22Rv1 (cell line): Measurements from ENCODE around the gene SSH2.
"Not testable (repeated sequence)": the region's sequence is repeated elsewhere in the genome, so short reads cannot be mapped to it uniquely, and the experiment has no call there.

ENCODE experiments used
- H3K27ac ChIP-seq: fragments of 450-650 bp; 2 replicates; pipeline ENCODE4 v1.5.1; 2017
- CTCF ChIP-seq: fragments of 450-650 bp; IDR thresholded peaks from 2 replicates; pipeline ENCODE4 v1.5.1; 2017; ENCODE audit warnings: mild to moderate bottlenecking
- ZFX ChIP-seq: fragments of 450-650 bp; IDR thresholded peaks from 2 replicates; pipeline ENCODE4 v1.6.1; 2017; ENCODE audit warnings: antibody characterized with exemption, borderline replicate concordance

Gene SSH2

DNA sequence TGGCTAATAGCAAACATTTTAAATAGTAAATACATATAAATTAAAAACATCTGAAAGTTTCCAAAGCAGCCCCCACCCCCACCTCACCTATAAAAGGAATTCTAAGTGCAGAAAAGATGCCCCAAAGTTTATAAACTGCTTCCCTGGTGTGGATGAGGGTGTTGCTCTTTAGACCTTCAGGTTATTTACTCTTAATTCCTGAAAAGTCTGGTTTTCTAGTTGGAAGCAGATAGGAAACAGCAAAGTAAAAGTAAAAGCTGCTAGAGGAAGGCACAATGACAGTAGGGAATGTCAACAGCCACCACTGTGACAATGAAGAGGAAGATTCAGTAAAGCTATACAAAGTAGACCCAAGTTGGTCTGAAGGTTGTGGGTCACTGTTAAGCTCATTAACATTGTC, 37.8 kb downstream of the SSH2 start:
- no peak for TF ChIP-seq CTCF
- no peak for TF ChIP-seq ZFX
- H3K27ac ChIP-seq: no peak overlapping the region

DNA sequence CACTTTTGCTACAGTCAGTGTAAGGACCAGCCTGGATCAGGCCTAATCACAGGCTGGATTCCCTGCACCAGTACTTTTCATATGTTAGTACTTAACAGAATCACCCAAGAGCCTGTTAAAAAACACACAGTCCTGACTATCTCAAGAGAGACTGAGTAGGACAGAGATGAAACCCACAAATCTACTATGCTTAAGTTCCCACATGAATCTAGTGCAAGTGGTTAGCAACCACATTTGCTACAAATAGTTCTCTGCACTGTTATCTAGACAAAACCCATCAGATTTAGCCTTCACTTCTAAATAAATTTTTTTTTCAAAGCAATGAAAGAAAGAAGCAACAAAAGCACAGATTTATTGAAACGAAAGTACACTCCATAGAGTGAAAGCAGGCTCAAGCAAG, 38.9 kb downstream of the SSH2 start:
- no peak for TF ChIP-seq CTCF
- TF ChIP-seq ZFX: no peak
- H3K27ac ChIP-seq: no peak overlapping the region

- no peak for TF ChIP-seq ZFX
- TF ChIP-seq CTCF: no peak
- H3K27ac ChIP-seq: no peak overlapping the region
Measured at GRCh38 chr17:29885031-29885640, 44.9 kb downstream of the SSH2 start.

DNA sequence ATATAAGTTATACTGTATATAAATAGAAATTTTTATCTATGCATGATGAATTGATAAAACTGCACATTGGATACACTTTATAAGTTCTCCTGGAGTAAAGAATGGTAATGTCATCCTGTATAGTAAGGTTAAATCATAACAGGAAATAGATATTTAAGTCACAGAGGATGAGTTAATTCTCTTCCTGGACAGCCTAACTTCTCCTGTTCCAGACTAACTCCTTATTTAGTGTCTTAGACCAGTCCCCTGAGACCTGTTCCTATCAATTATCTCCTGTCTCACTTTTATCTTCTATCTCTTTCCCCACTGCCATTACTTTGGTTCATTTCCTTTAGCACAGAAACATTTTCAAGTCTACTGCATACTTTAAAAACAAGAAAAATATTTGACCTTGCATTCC, 46.5 kb downstream of the SSH2 start:
- no peak for TF ChIP-seq CTCF
- TF ChIP-seq ZFX: no peak
- no peak overlapping the region for H3K27ac ChIP-seq

DNA sequence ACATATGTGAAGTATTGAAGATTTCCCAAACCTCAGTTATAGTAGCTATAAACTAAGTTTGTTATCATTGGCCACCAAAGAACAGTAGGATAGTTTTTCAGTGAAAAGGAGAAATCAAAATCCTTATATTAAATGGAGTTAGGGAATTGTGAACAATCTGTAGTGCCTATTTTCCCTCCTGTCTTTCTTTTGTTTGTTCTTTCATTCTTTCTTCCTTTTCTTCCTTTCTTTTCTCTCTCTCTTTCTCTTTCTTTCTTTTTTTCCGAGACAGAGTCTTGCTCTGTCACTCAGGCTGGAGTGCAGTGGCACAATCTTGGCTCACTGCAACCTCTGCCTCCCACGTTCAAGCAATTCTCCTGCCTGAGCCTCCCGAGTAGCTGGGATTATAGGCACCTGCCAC, 48.8 kb downstream of the SSH2 start:
- H3K27ac ChIP-seq: no peak overlapping the region
- TF ChIP-seq CTCF (no peak), ZFX (no peak)

- H3K27ac ChIP-seq: no peak overlapping the region
- no peak for TF ChIP-seq CTCF
- TF ChIP-seq ZFX: no peak
Measured at GRCh38 chr17:29880031-29880430, 50.0 kb downstream of the SSH2 start.

- TF ChIP-seq ZFX (no peak), CTCF (no peak)
- H3K27ac ChIP-seq: no peak overlapping the region
Measured at GRCh38 chr17:29874931-29875596, 55.0 kb downstream of the SSH2 start.

DNA sequence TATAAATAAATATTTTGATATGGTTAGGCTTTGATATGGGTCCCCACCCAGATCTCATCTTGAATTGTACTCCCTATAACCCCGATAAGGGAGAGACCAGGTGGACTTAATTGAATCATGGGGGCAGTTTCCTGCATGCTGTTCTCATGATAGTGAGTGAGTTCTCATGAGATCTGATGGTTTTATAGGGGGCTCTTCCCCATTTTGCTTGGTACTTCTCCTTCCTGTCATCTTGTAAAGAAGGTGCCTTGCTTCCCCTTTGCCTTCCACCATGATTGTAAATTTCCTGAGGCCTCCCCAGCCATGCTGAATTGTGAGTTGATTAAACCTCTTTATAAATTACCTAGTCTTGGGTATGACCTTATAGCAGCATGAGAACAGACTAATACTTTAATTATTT, 55.7 kb downstream of the SSH2 start:
- H3K27ac ChIP-seq: not testable (repeated sequence)
